GM12878 (cell line): ENCODE measurements around the gene F11. TPM values are rescaled to one million over a fixed set of nuclear protein-coding genes. Genes with fewer than 3 reads are reported as not detected.

Experiments
- ATAC-seq: fragments of 200-7000 bp; cut with Tn5 transposase; 3 replicates; pipeline ENCODE4 v1.9.1; 2020; ENCODE audit warnings: mild to moderate bottlenecking, moderate library complexity
- BruUV-seq: library from RNA; stranded (reverse); fragments of 400-500 nt; replicated peaks from 2 replicates; lab custom pipeline; 2021; lab: Mats Ljungman, UMichigan
- CTCF ChIA-PET: fragments of 300-600 bp; sonication (Branson Sonifier 250); formaldehyde crosslinking; extraction: SDS; loops from one replicate; lab custom pipeline; 2021; ENCODE audit warnings: inconsistent platforms; lab: Yijun Ruan, JAX
- POLR2A ChIA-PET: fragments of 350-600 bp; formaldehyde crosslinking; extraction: SDS; loops from one replicate; lab custom pipeline; 2021; ENCODE audit warnings: inconsistent platforms; lab: Charles Lee
- RAD21 ChIA-PET: fragments of 300-600 bp; sonication (Branson Sonifier 250); formaldehyde crosslinking; loops from one replicate; lab custom pipeline; 2023; ENCODE audit warnings: antibody characterized with exemption; ENCODE audit not compliant: unreplicated experiment; lab: Charles Lee
- SMC1A ChIA-PET: fragments of 300-600 bp; sonication (Branson Sonifier 250); formaldehyde crosslinking; loops from one replicate; lab custom pipeline; 2023; ENCODE audit not compliant: unreplicated experiment, uncharacterized antibody; lab: Charles Lee
- DNase-seq: peaks from one replicate; pipeline ENCODE4 v3.0.0-alpha.2; 2011; ENCODE audit warnings: low read depth, low spot score
- FAIRE-seq: peaks from 3 replicates; lab custom pipeline; 2011; peaks lifted over from hg19 to GRCh38; lab: Jason Lieb, UNC
- H2AFZ ChIP-seq: 2 replicates; pipeline ENCODE4 v1.6.0; 2011; ENCODE audit warnings: low read depth, low read length, control low read depth; ENCODE audit not compliant: control insufficient read depth
- H3K27ac ChIP-seq: 2 replicates; pipeline ENCODE4 v1.5.1; 2011; ENCODE audit warnings: control low read depth; ENCODE audit not compliant: control insufficient read depth, insufficient read depth
- H3K27me3 ChIP-seq, 2 experiments: replicated peaks in 1 of 2; 2 replicates each; pipeline versions ENCODE4 v1.6.0 to v1.6.1; 2011; ENCODE audit warnings: low read length in 1 of 2; ENCODE audit not compliant: control insufficient read depth in 2 of 2, insufficient read depth in 2 of 2
- H3K36me3 ChIP-seq, 2 experiments: 2 replicates each; pipeline ENCODE4 v1.5.1; 2011; ENCODE audit warnings: low read length in 1 of 2; ENCODE audit not compliant: control insufficient read depth in 2 of 2, insufficient read depth in 2 of 2
- H3K4me1 ChIP-seq: 2 replicates; pipeline ENCODE4 v1.6.1; 2011; ENCODE audit warnings: mild to moderate bottlenecking, low read length, moderate library complexity, mixed read lengths; ENCODE audit not compliant: control insufficient read depth, insufficient read depth
- H3K4me2 ChIP-seq: 2 replicates; pipeline ENCODE4 v1.6.0; 2011; ENCODE audit warnings: control low read depth; ENCODE audit not compliant: control insufficient read depth, insufficient read depth
- H3K4me3 ChIP-seq: fragments of 200-600 bp; sonication (generic); 2 replicates; pipeline ENCODE4 v1.5.1; 2016
- H3K79me2 ChIP-seq: 2 replicates; pipeline ENCODE4 v1.6.0; 2011; ENCODE audit warnings: low read length; ENCODE audit not compliant: control insufficient read depth, insufficient read depth
- H3K9ac ChIP-seq: 2 replicates; pipeline ENCODE4 v1.8.0; 2011; ENCODE audit warnings: low read length, control low read depth, mixed read lengths; ENCODE audit not compliant: control insufficient read depth, insufficient read depth
- H3K9me3 ChIP-seq: replicated peaks from 3 replicates; pipeline ENCODE4 v1.5.1; 2011; ENCODE audit warnings: mild to moderate bottlenecking, low read length; ENCODE audit not compliant: control insufficient read depth, insufficient read depth
- H4K20me1 ChIP-seq: 2 replicates; pipeline ENCODE4 v1.6.0; 2011; ENCODE audit not compliant: control insufficient read depth, insufficient read depth
- E2F4 ChIP-seq: IDR thresholded peaks from 2 replicates; pipeline ENCODE4 v1.6.1; 2012; ENCODE audit warnings: low read depth, low read length, improper control_type of control experiment
- FOXK2 ChIP-seq: fragments of 450-650 bp; IDR thresholded peaks from 2 replicates; pipeline ENCODE4 v1.6.1; 2017; ENCODE audit warnings: mild to moderate bottlenecking, moderate library complexity
- MLLT1 ChIP-seq: fragments of 450-650 bp; IDR thresholded peaks from 2 replicates; pipeline ENCODE4 v1.6.1; 2016; ENCODE audit warnings: mild to moderate bottlenecking
- PML ChIP-seq: IDR thresholded peaks from 2 replicates; pipeline ENCODE4 v1.6.1; 2012; ENCODE audit warnings: low read length, inconsistent platforms
- STAT1 ChIP-seq: fragments of 450-650 bp; conservative IDR thresholded peaks from 2 replicates; pipeline ENCODE4 v1.6.1; 2014; ENCODE audit warnings: antibody characterized with exemption, mild to moderate bottlenecking
- SUPT20H ChIP-seq: IDR thresholded peaks from 2 replicates; pipeline ENCODE4 v1.6.1; 2011; ENCODE audit warnings: low read depth, mild to moderate bottlenecking, low read length, moderate library complexity, borderline replicate concordance; ENCODE audit not compliant: control insufficient read depth
- WGBS: methylation state at CpG from one replicate; pipeline ENCODE4 v1.1.6; 2016; ENCODE audit warnings: low lambda C conversion rate; ENCODE audit not compliant: insufficient replicate concordance, insufficient coverage; ENCODE audit errors: missing lambda C conversion rate; 5-methylcytosine and 5-hydroxymethylcytosine counted together
- in situ Hi-C: fragments of 300-500 bp; cut with MboI; formaldehyde crosslinking; loops from 9 replicates; pipeline ENCODE4 v1.14.3; 2018; ENCODE audit warnings: mixed read lengths
- intact Hi-C: fragments of 100-400 bp; cut with micrococcal nuclease; formaldehyde crosslinking; loops from one replicate; pipeline ENCODE4 v1.14.2; 2022; ENCODE audit not compliant: unreplicated experiment
- polyA plus RNA-seq, 11 experiments: library from polyadenylated mRNA; depleted of rRNA in 4 of 11; unstranded in 6 of 11; stranded (reverse) in 5 of 11; fragments of >200 nt; fragmentation: Nextera tagmentation in 4 of 11; fragmentation: Illumina TruSeq in 1 of 11; extraction: Ambion mirVana in 4 of 11; extraction: Trizol in 1 of 11; gene quantifications; 1 replicate in 1 of 11; 2 replicates in 10 of 11; pipeline versions ENCODE4 v1.2.1 to v1.2.3, GENCODE V29; 2011 to 2016; ENCODE audit warnings: inconsistent platforms in 2 of 11, missing spikeins in 2 of 11, low read depth in 1 of 11
- total RNA-seq, 4 experiments: library from RNA; depleted of rRNA in 3 of 4; stranded (reverse); fragments of >200 nt in 3 of 4; fragmentation: Illumina TruSeq in 1 of 4; extraction: Trizol in 1 of 4; gene quantifications; 2 replicates each; pipeline versions ENCODE4 v1.2.1 to v1.2.3, GENCODE V29; 2013 to 2021

F11 gene
- total and polyA plus RNA-seq, 10 of the 15 experiments (the other 5 are each of a cell fraction or from before 2014, with no cell fraction given), result not detected

- H3K4me3 ChIP-seq, result no peak overlapping the region
- ChIA-PET POLR2A (no interaction called here), RAD21 (no interaction called here), CTCF (no interaction called here), SMC1A (no interaction called here)
- no peaks in the 10 kb centered on the region for H3K79me2 ChIP-seq
- TF ChIP-seq FOXK2 (no peak), E2F4 (no peak), STAT1 (no peak), SUPT20H (no peak), MLLT1 (no peak), PML (no peak)
- no TSS peak for BruUV-seq
- in situ Hi-C loops (no loop called here), intact Hi-C loops (no loop called here)
- no peak overlapping the region for H2AFZ ChIP-seq
- no peaks in the 10 kb centered on the region for H4K20me1 ChIP-seq
- DNase-seq, result no peak
- no peaks in the 10 kb centered on the region for H3K36me3 ChIP-seq
- H3K4me1 ChIP-seq, result no peaks in the 10 kb centered on the region
- no peak for FAIRE-seq
- H3K9ac ChIP-seq, result no peak overlapping the region
- no peak overlapping the region for H3K27ac ChIP-seq
- H3K4me2 ChIP-seq, result no peak overlapping the region
- no peaks in the 10 kb centered on the region for H3K27me3 ChIP-seq
- no peak for ATAC-seq
- WGBS, result 3% methylated on average over 1 of the region's 1 CpG
- H3K9me3 ChIP-seq, result no peaks in the 10 kb centered on the region
Observed at GRCh38 chr4:186335793-186336192, 69.8 kb downstream of the F11 start.

Other genes starting within 250 kb of the F11 start
- gene TLR3, start 197.0 kb upstream of the F11 start, total RNA-seq (2014; rRNA removed), result under 0.01 and 0.05 TPM in 2 replicates
- gene TLR3, start 197.0 kb upstream of the F11 start, total RNA-seq (2014; rRNA removed; fragmentation: Illumina TruSeq; extraction: Trizol), result not detected in 2 replicates
- gene TLR3, start 197.0 kb upstream of the F11 start, total RNA-seq (2021), result not detected in 2 replicates
- gene TLR3, start 197.0 kb upstream of the F11 start, polyA plus RNA-seq (2011; rRNA removed), result 0.04 and 0.05 TPM in 2 replicates
- 0.03 TPM in 1 of 2 replicates, not detected in the other for gene TLR3, start 197.0 kb upstream of the F11 start, polyA plus RNA-seq (2014; fragmentation: Illumina TruSeq; extraction: Trizol)
- gene TLR3, start 197.0 kb upstream of the F11 start, polyA plus RNA-seq (2014; fragmentation: Nextera tagmentation; extraction: Ambion mirVana), result not detected
- gene TLR3, start 197.0 kb upstream of the F11 start, polyA plus RNA-seq (2014; rRNA removed), result not detected in 2 replicates
- gene TLR3, start 197.0 kb upstream of the F11 start, polyA plus RNA-seq (2016; fragmentation: Nextera tagmentation; extraction: Ambion mirVana), result not detected
- gene FAM149A, start 161.5 kb upstream of the F11 start, total RNA-seq (2014; rRNA removed), result 0.76 and 1.0 TPM in 2 replicates
- gene FAM149A, start 161.5 kb upstream of the F11 start, total RNA-seq (2014; rRNA removed; fragmentation: Illumina TruSeq; extraction: Trizol), result 0.49 and 0.92 TPM in 2 replicates
- gene FAM149A, start 161.5 kb upstream of the F11 start, total RNA-seq (2021), result 0.38 and 0.53 TPM in 2 replicates
- gene FAM149A, start 161.5 kb upstream of the F11 start, polyA plus RNA-seq (2011; rRNA removed), result 0.10 and 0.57 TPM in 2 replicates
- 0.36 and 0.57 TPM in 2 replicates for gene FAM149A, start 161.5 kb upstream of the F11 start, polyA plus RNA-seq (2014; fragmentation: Illumina TruSeq; extraction: Trizol)
- 1 to 10 TPM; 1.7 to 1.9 TPM for gene FAM149A, start 161.5 kb upstream of the F11 start, polyA plus RNA-seq (2014; fragmentation: Nextera tagmentation; extraction: Ambion mirVana)
- 0.86 and 1.1 TPM in 2 replicates for gene FAM149A, start 161.5 kb upstream of the F11 start, polyA plus RNA-seq (2014; rRNA removed)
- 1 to 10 TPM in 1 of 2 experiments, under 1 TPM in 1; 0.96 to 1.0 TPM for gene FAM149A, start 161.5 kb upstream of the F11 start, polyA plus RNA-seq (2016; fragmentation: Nextera tagmentation; extraction: Ambion mirVana)
- 7.2 and 10.0 TPM in 2 replicates for gene CYP4V2, start 74.6 kb upstream of the F11 start, total RNA-seq (2014; rRNA removed)
- 7.8 and 7.9 TPM in 2 replicates for gene CYP4V2, start 74.6 kb upstream of the F11 start, total RNA-seq (2014; rRNA removed; fragmentation: Illumina TruSeq; extraction: Trizol)
- 5.9 and 6.1 TPM in 2 replicates for gene CYP4V2, start 74.6 kb upstream of the F11 start, total RNA-seq (2021)
- gene CYP4V2, start 74.6 kb upstream of the F11 start, polyA plus RNA-seq (2011; rRNA removed), result 2.9 and 3.4 TPM in 2 replicates
- 7.0 and 8.4 TPM in 2 replicates for gene CYP4V2, start 74.6 kb upstream of the F11 start, polyA plus RNA-seq (2014; fragmentation: Illumina TruSeq; extraction: Trizol)
- 1 to 10 TPM; 1.2 to 1.3 TPM for gene CYP4V2, start 74.6 kb upstream of the F11 start, polyA plus RNA-seq (2014; fragmentation: Nextera tagmentation; extraction: Ambion mirVana)
- gene CYP4V2, start 74.6 kb upstream of the F11 start, polyA plus RNA-seq (2014; rRNA removed), result 7.1 and 7.3 TPM in 2 replicates
- gene CYP4V2, start 74.6 kb upstream of the F11 start, polyA plus RNA-seq (2016; fragmentation: Nextera tagmentation; extraction: Ambion mirVana), result 1 to 10 TPM; 6.7 to 8.2 TPM
- not detected in 2 replicates for gene KLKB1, start 38.7 kb upstream of the F11 start, total RNA-seq (2014; rRNA removed)
- gene KLKB1, start 38.7 kb upstream of the F11 start, total RNA-seq (2014; rRNA removed; fragmentation: Illumina TruSeq; extraction: Trizol), result not detected in 2 replicates
- gene KLKB1, start 38.7 kb upstream of the F11 start, total RNA-seq (2021), result not detected in 2 replicates
- 0.04 TPM in 1 of 2 replicates, not detected in the other for gene KLKB1, start 38.7 kb upstream of the F11 start, polyA plus RNA-seq (2011; rRNA removed)
- not detected in 2 replicates for gene KLKB1, start 38.7 kb upstream of the F11 start, polyA plus RNA-seq (2014; fragmentation: Illumina TruSeq; extraction: Trizol)
- gene KLKB1, start 38.7 kb upstream of the F11 start, polyA plus RNA-seq (2014; fragmentation: Nextera tagmentation; extraction: Ambion mirVana), result not detected
- gene KLKB1, start 38.7 kb upstream of the F11 start, polyA plus RNA-seq (2014; rRNA removed), result not detected in 2 replicates
- not detected for gene KLKB1, start 38.7 kb upstream of the F11 start, polyA plus RNA-seq (2016; fragmentation: Nextera tagmentation; extraction: Ambion mirVana)